Naive B cell (primary cell): ENCODE results near the gene PALM2AKAP2. TPM values are rescaled to one million over a fixed set of nuclear protein-coding genes. Genes with fewer than 3 reads are reported as not detected.

Experiments
- ATAC-seq, 2 donors: fragments of 150-1000 bp; cut with Tn5 transposase; 2 replicates each; pipeline ENCODE4 v1.10.0; 2021; ENCODE audit warnings: low read depth in 2 of 2, mild to moderate bottlenecking in 2 of 2, moderate library complexity in 2 of 2
- DNase-seq: peaks from one replicate; pipeline ENCODE4 v3.0.0; 2022
- H3K27ac Mint-ChIP-seq, 6 donors: one replicate each; pipeline ENCODE4 v1.8.0; 2020 to 2022; ENCODE audit warnings: mild to moderate bottlenecking in 6 of 6, mixed read lengths in 6 of 6, moderate library complexity in 5 of 6, inconsistent platforms in 2 of 6
- H3K27me3 Mint-ChIP-seq, 3 donors: one replicate each; pipeline ENCODE4 v1.8.0; 2021 to 2022; ENCODE audit warnings: mixed read lengths in 3 of 3, mild to moderate bottlenecking in 1 of 3
- H3K36me3 Mint-ChIP-seq, 2 donors: one replicate each; pipeline ENCODE4 v1.8.0; 2020 to 2022; ENCODE audit warnings: mixed read lengths in 2 of 2, inconsistent platforms in 1 of 2, mild to moderate bottlenecking in 1 of 2
- H3K4me1 Mint-ChIP-seq, 3 donors: one replicate each; pipeline ENCODE4 v1.8.0; 2020 to 2022; ENCODE audit warnings: mixed read lengths in 3 of 3, inconsistent platforms in 1 of 3, mild to moderate bottlenecking in 1 of 3, moderate library complexity in 1 of 3
- H3K4me3 Mint-ChIP-seq, 8 donors: one replicate each; pipeline ENCODE4 v1.8.0; 2020 to 2022; ENCODE audit warnings: mild to moderate bottlenecking in 8 of 8, mixed read lengths in 8 of 8, moderate library complexity in 8 of 8, inconsistent platforms in 2 of 8
- H3K9me3 Mint-ChIP-seq, 7 donors: one replicate each; pipeline ENCODE4 v1.8.0; 2020 to 2022; ENCODE audit warnings: mixed read lengths in 7 of 7, mild to moderate bottlenecking in 5 of 7, inconsistent platforms in 2 of 7, moderate library complexity in 1 of 7
- polyA plus RNA-seq, 6 donors: library from polyadenylated mRNA; unstranded; fragments of 300-500 nt; fragmentation: Illumina TruSeq; gene quantifications; one replicate each; pipeline ENCODE4 v1.2.3, GENCODE V29; 2021; ENCODE audit warnings: low read depth in 6 of 6

Gene PALM2AKAP2
- polyA plus RNA-seq, 6 donors from 2014 or later = 0.08 TPM; not detected in 5

GRCh38 chr9:109759589-109759988 lies 20.4 kb upstream of the PALM2AKAP2 start:
- ATAC-seq = no peak
- Mint-ChIP-seq H3K4me1 (no peaks in the 10 kb centered on the region), H3K36me3 (no peaks in the 10 kb centered on the region), H3K9me3 (peaks cover 0 to 5% (median 0%) of the 10 kb centered on the region in 7 donors), H3K27me3 (peaks cover 18 to 41% (median 30%) of the 10 kb centered on the region in 3 donors), H3K4me3 (no peak overlapping the region), H3K27ac (no peak overlapping the region)
- no peak for DNase-seq

- DNase-seq (no peak), ATAC-seq (no peak)
- no peaks in the 10 kb centered on the region for H3K36me3 Mint-ChIP-seq
- no peaks in the 10 kb centered on the region for H3K4me1 Mint-ChIP-seq
- H3K4me3 Mint-ChIP-seq = no peak overlapping the region
- H3K27ac Mint-ChIP-seq = no peak overlapping the region
- peaks cover 40 to 51% (median 46%) of the 10 kb centered on the region in 3 donors for H3K27me3 Mint-ChIP-seq
- peaks cover 0 to 5% (median 0%) of the 10 kb centered on the region in 7 donors for H3K9me3 Mint-ChIP-seq
These were observed 14.7 kb upstream of the PALM2AKAP2 start for GRCh38 chr9:109765278-109765677.

GRCh38 chr9:109765830-109766229 lies 14.2 kb upstream of the PALM2AKAP2 start:
- Mint-ChIP-seq H3K36me3 (no peaks in the 10 kb centered on the region), H3K27ac (no peak overlapping the region), H3K4me3 (no peak overlapping the region), H3K4me1 (no peaks in the 10 kb centered on the region), H3K27me3 (peaks cover 46 to 57% (median 52%) of the 10 kb centered on the region in 3 donors), H3K9me3 (peaks cover 0 to 5% (median 0%) of the 10 kb centered on the region in 7 donors)
- DNase-seq (no peak), ATAC-seq (no peak)

GRCh38 chr9:109766351-109766750 lies 13.6 kb upstream of the PALM2AKAP2 start:
- H3K36me3 Mint-ChIP-seq = no peaks in the 10 kb centered on the region
- H3K9me3 Mint-ChIP-seq = peaks cover 0 to 5% (median 0%) of the 10 kb centered on the region in 7 donors
- no peak overlapping the region for H3K4me3 Mint-ChIP-seq
- DNase-seq (no peak), ATAC-seq (no peak)
- peaks cover 51 to 62% (median 57%) of the 10 kb centered on the region in 3 donors for H3K27me3 Mint-ChIP-seq
- no peak overlapping the region for H3K27ac Mint-ChIP-seq
- no peaks in the 10 kb centered on the region for H3K4me1 Mint-ChIP-seq

- DNase-seq (no peak), ATAC-seq (no peak)
- Mint-ChIP-seq H3K36me3 (no peaks in the 10 kb centered on the region), H3K9me3 (no peaks in the 10 kb centered on the region), H3K4me3 (no peak overlapping the region), H3K27me3 (peaks cover 59 to 71% (median 60%) of the 10 kb centered on the region in 3 donors), H3K27ac (no peak overlapping the region), H3K4me1 (no peaks in the 10 kb centered on the region)
These were observed 12.6 kb upstream of the PALM2AKAP2 start for GRCh38 chr9:109767404-109767803.

GRCh38 chr9:109767814-109768213 lies 12.2 kb upstream of the PALM2AKAP2 start:
- Mint-ChIP-seq H3K36me3 (no peaks in the 10 kb centered on the region), H3K9me3 (no peaks in the 10 kb centered on the region), H3K27ac (no peak overlapping the region), H3K4me3 (no peak overlapping the region), H3K27me3 (peaks cover 59 to 69% (median 59%) of the 10 kb centered on the region in 3 donors), H3K4me1 (no peaks in the 10 kb centered on the region)
- ATAC-seq = no peak
- DNase-seq = no peak

- ATAC-seq (no peak), DNase-seq (no peak)
- no peaks in the 10 kb centered on the region for H3K4me1 Mint-ChIP-seq
- H3K27ac Mint-ChIP-seq = no peak overlapping the region
- no peaks in the 10 kb centered on the region for H3K36me3 Mint-ChIP-seq
- no peak overlapping the region for H3K4me3 Mint-ChIP-seq
- peaks cover 0 to 2% (median 0%) of the 10 kb centered on the region in 7 donors for H3K9me3 Mint-ChIP-seq
- H3K27me3 Mint-ChIP-seq = peaks cover 53 to 65% (median 54%) of the 10 kb centered on the region in 3 donors
These were observed 10.7 kb upstream of the PALM2AKAP2 start for GRCh38 chr9:109769250-109769649.

GRCh38 chr9:109770101-109770500 lies 9.9 kb upstream of the PALM2AKAP2 start:
- no peak for ATAC-seq
- Mint-ChIP-seq H3K4me3 (no peak overlapping the region), H3K36me3 (no peaks in the 10 kb centered on the region), H3K27ac (no peak overlapping the region), H3K4me1 (no peaks in the 10 kb centered on the region), H3K27me3 (peaks cover 48 to 67% (median 49%) of the 10 kb centered on the region in 3 donors), H3K9me3 (peaks cover 0 to 2% (median 0%) of the 10 kb centered on the region in 7 donors)
- no peak for DNase-seq

- ATAC-seq = no peak
- Mint-ChIP-seq H3K4me1 (no peaks in the 10 kb centered on the region), H3K4me3 (no peak overlapping the region), H3K27ac (peak overlapping the region in 1 of 6 donors; percentile 6), H3K9me3 (peaks cover 0 to 2% (median 0%) of the 10 kb centered on the region in 7 donors), H3K36me3 (no peaks in the 10 kb centered on the region), H3K27me3 (peaks cover 48 to 64% (median 49%) of the 10 kb centered on the region in 3 donors)
- no peak for DNase-seq
These were observed 8.9 kb upstream of the PALM2AKAP2 start for GRCh38 chr9:109771087-109771486.

GRCh38 chr9:109771796-109772531 lies 8.0 kb upstream of the PALM2AKAP2 start:
- Mint-ChIP-seq H3K9me3 (peaks cover 0 to 2% (median 0%) of the 10 kb centered on the region in 7 donors), H3K4me1 (no peaks in the 10 kb centered on the region), H3K4me3 (no peak overlapping the region), H3K27ac (peak overlapping the region in 1 of 6 donors; percentile 40), H3K27me3 (peaks cover 48 to 62% (median 49%) of the 10 kb centered on the region in 3 donors), H3K36me3 (no peaks in the 10 kb centered on the region)
- ATAC-seq (no peak), DNase-seq (no peak)

- Mint-ChIP-seq H3K4me1 (peaks cover 0 to 3% (median 2%) of the 10 kb centered on the region in 3 donors), H3K27ac (no peak overlapping the region), H3K36me3 (no peaks in the 10 kb centered on the region), H3K4me3 (no peak overlapping the region), H3K27me3 (peaks cover 36 to 56% (median 45%) of the 10 kb centered on the region in 3 donors), H3K9me3 (peaks cover 0 to 2% (median 0%) of the 10 kb centered on the region in 7 donors)
- DNase-seq (no peak), ATAC-seq (no peak)
These were observed 4.5 kb upstream of the PALM2AKAP2 start for GRCh38 chr9:109775516-109775915.

GRCh38 chr9:109776391-109776790 lies 3.6 kb upstream of the PALM2AKAP2 start:
- peaks cover 34 to 51% (median 45%) of the 10 kb centered on the region in 3 donors for H3K27me3 Mint-ChIP-seq
- no peak for DNase-seq
- no peak overlapping the region for H3K4me3 Mint-ChIP-seq
- peaks cover 0 to 6% (median 3%) of the 10 kb centered on the region in 3 donors for H3K4me1 Mint-ChIP-seq
- H3K9me3 Mint-ChIP-seq = peaks cover 0 to 2% (median 0%) of the 10 kb centered on the region in 7 donors
- H3K27ac Mint-ChIP-seq = no peak overlapping the region
- ATAC-seq = no peak
- no peaks in the 10 kb centered on the region for H3K36me3 Mint-ChIP-seq

GRCh38 chr9:109780453-109781033 lies 545 bp downstream of the PALM2AKAP2 start:
- Mint-ChIP-seq H3K27me3 (peaks cover 47 to 56% (median 52%) of the 10 kb centered on the region in 3 donors), H3K9me3 (peaks cover 0 to 1% (median 0%) of the 10 kb centered on the region in 7 donors), H3K27ac (no peak overlapping the region), H3K4me1 (peaks cover 0 to 6% (median 3%) of the 10 kb centered on the region in 3 donors), H3K4me3 (peak overlapping the region in 1 of 8 donors; percentile 61), H3K36me3 (no peaks in the 10 kb centered on the region)
- ATAC-seq (no peak), DNase-seq (no peak)

GRCh38 chr9:109781086-109781485 lies 1.1 kb downstream of the PALM2AKAP2 start:
- ATAC-seq = no peak
- H3K4me3 Mint-ChIP-seq = no peak overlapping the region

More at GRCh38 chr9:109781086-109781485, 1.1 kb downstream of the PALM2AKAP2 start:
- no peak for DNase-seq
- Mint-ChIP-seq H3K9me3 (peaks cover 0 to 1% (median 0%) of the 10 kb centered on the region in 7 donors), H3K27ac (no peak overlapping the region), H3K4me1 (peaks cover 0 to 6% (median 3%) of the 10 kb centered on the region in 3 donors), H3K27me3 (peaks cover 47 to 56% (median 52%) of the 10 kb centered on the region in 3 donors), H3K36me3 (no peaks in the 10 kb centered on the region)
